HepG2 (cell line): Measurements from ENCODE around the gene DLG2. TPM values are rescaled to one million over a fixed set of nuclear protein-coding genes. Genes with fewer than 3 reads are reported as not detected.

Source experiments
- ATAC-seq: fragments of 200-7000 bp; cut with Tn5 transposase; 3 replicates; pipeline ENCODE4 v1.9.1; 2020; ENCODE audit warnings: mild to moderate bottlenecking, moderate library complexity
- BruUV-seq: library from RNA; stranded (reverse); fragments of 400-500 nt; replicated peaks from 2 replicates; lab custom pipeline; 2021; lab: Mats Ljungman, UMichigan
- CTCF ChIA-PET: fragments of 300-600 bp; formaldehyde crosslinking; extraction: SDS; loops from one replicate; lab custom pipeline; 2021; ENCODE audit warnings: low total read pairs, inconsistent platforms, low intra/inter-chr PET ratio; lab: Yijun Ruan, JAX
- POLR2A ChIA-PET: fragments of 350-600 bp; sonication (Branson Sonifier 250); formaldehyde crosslinking; loops from one replicate; lab custom pipeline; 2020; ENCODE audit warnings: antibody characterized with exemption, inconsistent platforms; lab: Yijun Ruan, JAX
- DNase-seq: peaks from one replicate; pipeline ENCODE4 v3.0.0-alpha.2; 2015; ENCODE audit warnings: low spot score
- FAIRE-seq: peaks from 3 replicates; lab custom pipeline; 2011; peaks lifted over from hg19 to GRCh38; lab: Jason Lieb, UNC
- H2AFZ ChIP-seq: one replicate; pipeline ENCODE4 v1.6.1; 2011; ENCODE audit warnings: low read length, inconsistent platforms
- H3K27ac ChIP-seq: fragments of 300-600 bp; 3 replicates; pipeline ENCODE4 v1.8.0; 2011; ENCODE audit warnings: mixed run types, mild to moderate bottlenecking, mixed read lengths, low read length, inconsistent platforms; ENCODE audit not compliant: insufficient read depth; ENCODE audit errors: extremely low read length
- H3K27me3 ChIP-seq, 2 experiments: fragments of 200-600 bp in 1 of 2; 2 replicates in 1 of 2; 3 replicates in 1 of 2; pipeline versions ENCODE4 v1.6.0 to v1.8.0; 2011; ENCODE audit warnings: low read length in 2 of 2, mild to moderate bottlenecking in 2 of 2, moderate library complexity in 2 of 2, inconsistent platforms in 1 of 2; ENCODE audit not compliant: insufficient read depth in 2 of 2, control insufficient read depth in 1 of 2
- H3K36me3 ChIP-seq, 2 experiments: fragments of 200-600 bp in 1 of 2; replicated peaks in 1 of 2; 2 replicates in 1 of 2; 3 replicates in 1 of 2; pipeline versions ENCODE4 v1.5.1 to v1.8.0; 2011; ENCODE audit warnings: low read length in 2 of 2, inconsistent platforms in 1 of 2; ENCODE audit not compliant: insufficient read depth in 2 of 2, control insufficient read depth in 1 of 2
- H3K4me1 ChIP-seq: 2 replicates; pipeline ENCODE4 v1.5.1; 2012; ENCODE audit warnings: low read length, inconsistent platforms; ENCODE audit not compliant: insufficient read depth
- H3K4me2 ChIP-seq: 2 replicates; pipeline ENCODE4 v1.6.0; 2011; ENCODE audit warnings: low read depth, low read length, inconsistent platforms
- H3K4me3 ChIP-seq, 3 experiments: fragments of 200-600 bp in 1 of 3; sonication (generic), shearing (Covaris generic) in 1 of 3; replicated peaks in 1 of 3; 2 replicates each; pipeline ENCODE4 v1.5.1; 2011 to 2016; ENCODE audit warnings: low read length in 3 of 3, inconsistent platforms in 2 of 3, low read depth in 2 of 3, mild to moderate bottlenecking in 2 of 3, control low read depth in 1 of 3, mixed read lengths in 1 of 3; ENCODE audit not compliant: insufficient read depth in 1 of 3
- H3K79me2 ChIP-seq: one replicate; pipeline ENCODE4 v1.6.1; 2011; ENCODE audit warnings: low read length, inconsistent platforms; ENCODE audit not compliant: insufficient read depth
- H3K9ac ChIP-seq: 2 replicates; pipeline ENCODE4 v1.6.0; 2011; ENCODE audit warnings: mild to moderate bottlenecking, low read depth, low read length, inconsistent platforms; ENCODE audit not compliant: insufficient read depth
- H3K9me3 ChIP-seq: 2 replicates; pipeline ENCODE4 v1.5.1; 2012; ENCODE audit warnings: mild to moderate bottlenecking, low read length
- H4K20me1 ChIP-seq: 2 replicates; pipeline ENCODE4 v1.6.0; 2011; ENCODE audit warnings: inconsistent platforms, mild to moderate bottlenecking, low read length, moderate library complexity; ENCODE audit not compliant: insufficient read depth
- FOXK1 ChIP-seq: sonication (generic); formaldehyde crosslinking; IDR thresholded peaks from 2 replicates; pipeline ENCODE4 v1.4.0; 2020; ENCODE audit warnings: low read depth, missing genetic modification reagents, borderline replicate concordance
- HNRNPUL1 ChIP-seq: fragments of 200-400 bp; formaldehyde crosslinking; IDR thresholded peaks from 2 replicates; pipeline ENCODE4 v1.6.1; 2017; ENCODE audit warnings: low read depth, mild to moderate bottlenecking, low read length, moderate library complexity
- JUND ChIP-seq: sonication (generic); formaldehyde crosslinking; IDR thresholded peaks from 2 replicates; pipeline ENCODE4 v1.8.0; 2022; ENCODE audit warnings: mild to moderate bottlenecking, missing genetic modification reagents
- KLF13 ChIP-seq: sonication (generic); formaldehyde crosslinking; IDR thresholded peaks from 2 replicates; pipeline ENCODE4 v1.4.0; 2020; ENCODE audit warnings: mild to moderate bottlenecking, missing genetic modification reagents
- RAD51 ChIP-seq: fragments of 450-650 bp; IDR thresholded peaks from 2 replicates; pipeline ENCODE4 v1.6.1; 2016; ENCODE audit warnings: borderline replicate concordance
- RARG ChIP-seq: sonication (generic); formaldehyde crosslinking; IDR thresholded peaks from 2 replicates; pipeline ENCODE4 v1.4.0; 2020; ENCODE audit warnings: low read depth, mild to moderate bottlenecking, missing genetic modification reagents
- SMYD3 ChIP-seq: sonication (generic); formaldehyde crosslinking; IDR thresholded peaks from 2 replicates; pipeline ENCODE4 v1.8.1; 2023; ENCODE audit warnings: mild to moderate bottlenecking, missing genetic modification reagents
- SRSF4 ChIP-seq: fragments of 200-400 bp; formaldehyde crosslinking; IDR thresholded peaks from one replicate; pipeline ENCODE4 v1.6.1; 2018; ENCODE audit warnings: mild to moderate bottlenecking, low read depth, low read length, moderate library complexity; ENCODE audit not compliant: poor library complexity, severe bottlenecking
- TOE1 ChIP-seq: sonication (generic); formaldehyde crosslinking; IDR thresholded peaks from 2 replicates; pipeline ENCODE4 v1.4.0; 2020; ENCODE audit warnings: mild to moderate bottlenecking, missing genetic modification reagents
- ZKSCAN8 ChIP-seq: IDR thresholded peaks from 2 replicates; pipeline ENCODE4 v1.6.1; 2016; ENCODE audit warnings: borderline replicate concordance, missing genetic modification reagents, missing compliant biosample characterization
- ZNF121 ChIP-seq: sonication (generic); formaldehyde crosslinking; IDR thresholded peaks from 2 replicates; pipeline ENCODE4 v1.5.0; 2020; ENCODE audit warnings: mild to moderate bottlenecking, missing genetic modification reagents
- ZNF207 ChIP-seq: fragments of 450-650 bp; IDR thresholded peaks from 2 replicates; pipeline ENCODE4 v1.6.1; 2016; ENCODE audit warnings: antibody characterized with exemption, borderline replicate concordance
- ZNF33B ChIP-seq: sonication (generic); formaldehyde crosslinking; IDR thresholded peaks from 2 replicates; pipeline ENCODE4 v1.5.1; 2020; ENCODE audit warnings: mild to moderate bottlenecking, missing genetic modification reagents
- ZNF746 ChIP-seq: sonication (generic); formaldehyde crosslinking; IDR thresholded peaks from 2 replicates; pipeline ENCODE4 v1.8.0; 2022; ENCODE audit warnings: mild to moderate bottlenecking, missing genetic modification reagents
- ZSCAN21 ChIP-seq: sonication (generic); formaldehyde crosslinking; IDR thresholded peaks from 2 replicates; pipeline ENCODE4 v1.8.0; 2022; ENCODE audit warnings: mild to moderate bottlenecking, missing genetic modification reagents, moderate library complexity, borderline replicate concordance
- WGBS: methylation state at CpG from one replicate; pipeline ENCODE4 v1.1.6; 2017; ENCODE audit warnings: low lambda C conversion rate; 5-methylcytosine and 5-hydroxymethylcytosine counted together
- in situ Hi-C: cut with HindIII; loops from 2 replicates; pipeline ENCODE4 v1.10.0; 2017; ENCODE audit warnings: low pct_unique_long_range_greater_than_20kb; ENCODE audit not compliant: extremely low pct_ligation_motif_present
- intact Hi-C: fragments of 100-400 bp; cut with micrococcal nuclease; formaldehyde crosslinking; loops from one replicate; pipeline ENCODE4 v1.10.0; 2022; ENCODE audit not compliant: unreplicated experiment
- polyA plus RNA-seq, 8 experiments: library from polyadenylated mRNA; depleted of rRNA in 3 of 8; stranded (reverse) in 7 of 8; unstranded in 1 of 8; fragments of >200 nt; fragmentation: Illumina TruSeq in 4 of 8; extraction: Trizol in 4 of 8; gene quantifications; 2 replicates each; pipeline versions ENCODE4 v1.2.1 to v1.2.3, GENCODE V29; 2011 to 2016; ENCODE audit warnings: low read depth in 4 of 8, missing spikeins in 1 of 8, mixed read lengths in 1 of 8; ENCODE audit not compliant: insufficient read depth in 1 of 8
- total RNA-seq, 5 experiments: library from RNA; depleted of rRNA; stranded (reverse); fragments of >200 nt; fragmentation: Illumina TruSeq; extraction: Trizol; gene quantifications; 2 replicates each; pipeline ENCODE4 v1.2.3, GENCODE V29; 2016; ENCODE audit warnings: low read depth in 1 of 5
- TF ChIP-seq, protein P1 (sequence below): sonication (generic); formaldehyde crosslinking; IDR thresholded peaks from 2 replicates; pipeline ENCODE4 v1.4.0; 2020; ENCODE audit warnings: mild to moderate bottlenecking, missing genetic modification reagents, borderline replicate concordance
- TF ChIP-seq, protein P2 (sequence below): sonication (generic); formaldehyde crosslinking; IDR thresholded peaks from 2 replicates; pipeline ENCODE4 v1.8.0; 2022; ENCODE audit warnings: mild to moderate bottlenecking, missing genetic modification reagents, borderline replicate concordance
- TF ChIP-seq, protein P3 (sequence below): sonication (generic); formaldehyde crosslinking; IDR thresholded peaks from 2 replicates; pipeline ENCODE4 v1.8.1; 2023; ENCODE audit warnings: mild to moderate bottlenecking, missing genetic modification reagents

DLG2 gene
- total and polyA plus RNA-seq, 2 of the 13 experiments (the other 11 are each of a cell fraction or from before 2014, with no cell fraction given): 0.46 to 1.0 TPM

DNA sequence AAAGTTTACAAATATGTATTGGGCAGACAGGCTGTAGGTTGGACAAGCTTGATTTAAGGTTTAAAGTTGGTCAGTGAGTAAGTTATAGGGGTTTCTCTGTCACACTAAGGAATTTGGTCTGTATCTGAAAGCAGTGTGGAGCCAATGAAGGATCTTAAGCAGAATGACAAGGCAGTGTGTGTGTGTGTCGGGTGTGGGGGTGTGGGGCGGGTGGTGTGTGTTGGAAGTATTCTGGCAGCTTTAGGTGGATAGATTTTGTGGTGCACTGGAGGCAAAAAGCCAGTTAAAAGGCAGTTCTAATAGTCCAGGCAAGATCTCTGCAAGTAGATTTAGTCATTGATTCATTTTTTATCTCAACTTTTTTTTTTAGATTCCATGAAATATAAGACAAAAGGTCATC, 1334.2 kb downstream of the DLG2 start:
- H3K36me3 ChIP-seq: no peaks in the 10 kb centered on the region
- H3K4me3 ChIP-seq: no peak overlapping the region
- no peak overlapping the region for H3K27ac ChIP-seq
- no peak overlapping the region for H3K4me2 ChIP-seq
- no peak overlapping the region for H2AFZ ChIP-seq
- POLR2A ChIA-PET: no interaction called here
- BruUV-seq: no TSS peak
- H3K27me3 ChIP-seq: no peaks in the 10 kb centered on the region
- ATAC-seq (no peak), FAIRE-seq (no peak), DNase-seq (no peak)
- WGBS: 2% methylated on average over 2 of the region's 2 CpGs
- H3K9me3 ChIP-seq: no peaks in the 10 kb centered on the region
- TF ChIP-seq TOE1 (CRISPR knock-in tag): no peak
- no peak for TF ChIP-seq RAD51
- no peak for TF ChIP-seq ZNF746 (CRISPR knock-in tag)
- TF ChIP-seq, protein P1, sequence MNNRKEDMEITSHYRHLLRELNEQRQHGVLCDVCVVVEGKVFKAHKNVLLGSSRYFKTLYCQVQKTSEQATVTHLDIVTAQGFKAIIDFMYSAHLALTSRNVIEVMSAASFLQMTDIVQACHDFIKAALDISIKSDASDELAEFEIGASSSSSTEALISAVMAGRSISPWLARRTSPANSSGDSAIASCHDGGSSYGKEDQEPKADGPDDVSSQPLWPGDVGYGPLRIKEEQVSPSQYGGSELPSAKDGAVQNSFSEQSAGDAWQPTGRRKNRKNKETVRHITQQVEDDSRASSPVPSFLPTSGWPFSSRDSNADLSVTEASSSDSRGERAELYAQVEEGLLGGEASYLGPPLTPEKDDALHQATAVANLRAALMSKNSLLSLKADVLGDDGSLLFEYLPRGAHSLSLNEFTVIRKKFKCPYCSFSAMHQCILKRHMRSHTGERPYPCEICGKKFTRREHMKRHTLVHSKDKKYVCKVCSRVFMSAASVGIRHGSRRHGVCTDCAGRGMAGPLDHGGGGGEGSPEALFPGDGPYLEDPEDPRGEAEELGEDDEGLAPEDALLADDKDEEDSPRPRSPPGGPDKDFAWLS (CRISPR knock-in tag): no peak
- TF ChIP-seq, protein P2, sequence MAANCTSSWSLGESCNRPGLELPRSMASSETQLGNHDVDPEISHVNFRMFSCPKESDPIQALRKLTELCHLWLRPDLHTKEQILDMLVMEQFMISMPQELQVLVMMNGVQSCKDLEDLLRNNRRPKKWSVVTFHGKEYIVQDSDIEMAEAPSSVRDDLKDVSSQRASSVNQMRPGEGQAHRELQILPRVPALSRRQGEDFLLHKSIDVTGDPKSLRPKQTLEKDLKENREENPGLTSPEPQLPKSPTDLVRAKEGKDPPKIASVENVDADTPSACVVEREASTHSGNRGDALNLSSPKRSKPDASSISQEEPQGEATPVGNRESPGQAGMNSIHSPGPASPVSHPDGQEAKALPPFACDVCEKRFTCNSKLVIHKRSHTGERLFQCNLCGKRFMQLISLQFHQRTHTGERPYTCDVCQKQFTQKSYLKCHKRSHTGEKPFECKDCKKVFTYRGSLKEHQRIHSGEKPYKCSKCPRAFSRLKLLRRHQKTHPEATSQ: no peak
- TF ChIP-seq ZKSCAN8 (CRISPR knock-in tag): no peak
- TF ChIP-seq SMYD3 (CRISPR knock-in tag): no peak
- TF ChIP-seq, protein P3, sequence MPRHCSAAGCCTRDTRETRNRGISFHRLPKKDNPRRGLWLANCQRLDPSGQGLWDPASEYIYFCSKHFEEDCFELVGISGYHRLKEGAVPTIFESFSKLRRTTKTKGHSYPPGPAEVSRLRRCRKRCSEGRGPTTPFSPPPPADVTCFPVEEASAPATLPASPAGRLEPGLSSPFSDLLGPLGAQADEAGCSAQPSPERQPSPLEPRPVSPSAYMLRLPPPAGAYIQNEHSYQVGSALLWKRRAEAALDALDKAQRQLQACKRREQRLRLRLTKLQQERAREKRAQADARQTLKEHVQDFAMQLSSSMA: no peak
- TF ChIP-seq SRSF4: no peak
- TF ChIP-seq HNRNPUL1: no peak
- TF ChIP-seq ZNF33B: no peak
- no peak for TF ChIP-seq RARG (CRISPR knock-in tag)
- TF ChIP-seq ZNF121 (CRISPR knock-in tag): no peak
- TF ChIP-seq KLF13 (CRISPR knock-in tag): no peak
- no peak for TF ChIP-seq ZNF207
- TF ChIP-seq ZSCAN21: no peak
- TF ChIP-seq JUND (CRISPR knock-in tag): no peak
- TF ChIP-seq FOXK1 (CRISPR knock-in tag): no peak
- H3K9ac ChIP-seq: no peak overlapping the region
- H4K20me1 ChIP-seq: no peaks in the 10 kb centered on the region
- in situ Hi-C loops: no loop called here
- no peaks in the 10 kb centered on the region for H3K79me2 ChIP-seq
- H3K4me1 ChIP-seq: no peaks in the 10 kb centered on the region
- CTCF ChIA-PET: no interaction called here
- intact Hi-C loops: no loop called here
